ENCODE data around the gene KIAA0825. TPM values are rescaled to one million over a fixed set of nuclear protein-coding genes. Genes with fewer than 3 reads are reported as not detected.
A peak's percentile ranks its signal among the peaks of the same experiment; 100 is the strongest.

Gene KIAA0825
- total and polyA plus RNA-seq, 2 experiments from 2014 or later = 3.0 to 7.0 TPM

DNA sequence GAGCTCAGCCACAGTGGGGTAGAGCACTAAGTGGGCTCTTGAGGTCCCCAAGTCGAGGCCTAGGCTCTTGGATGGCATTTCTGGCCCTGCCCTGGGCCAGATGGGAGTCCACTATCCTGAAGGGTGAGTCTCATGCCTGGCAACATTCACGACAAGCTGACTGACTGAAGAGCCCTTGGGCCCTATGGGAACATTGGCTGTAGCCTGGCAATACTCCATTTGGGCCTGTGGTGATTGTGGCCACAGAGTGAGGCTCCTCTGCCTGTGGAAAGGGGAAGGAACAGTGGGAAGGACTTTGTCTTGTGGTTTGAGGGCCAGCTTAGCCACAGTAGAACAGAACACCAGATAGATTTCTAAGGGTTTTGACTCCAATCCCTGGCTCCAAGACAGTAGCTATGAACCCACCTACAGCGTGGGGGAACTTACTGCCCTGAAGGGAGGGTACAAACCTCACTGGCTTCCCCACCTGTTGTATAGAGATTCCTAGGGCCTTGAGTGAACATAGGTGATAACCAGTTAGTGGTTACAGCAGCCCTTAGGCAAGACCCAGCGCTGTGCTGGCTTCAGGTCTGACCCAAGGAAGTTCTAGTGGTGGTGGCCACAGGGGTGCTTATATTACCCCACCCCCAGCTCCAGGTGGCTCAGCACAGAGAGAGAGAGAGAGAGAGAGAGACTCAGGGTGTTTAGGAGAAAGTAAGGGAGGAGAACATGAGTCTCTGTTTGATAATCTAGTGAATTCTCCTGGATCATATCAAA is 72.4 kb downstream of the KIAA0825 start:
- 66 to 71% methylated on average over 4 of the region's 4 CpGs for WGBS, 2 experiments (ENCODE audit: low coverage in 1 of 2, low lambda C conversion rate in 2 of 2, missing lambda C conversion rate in 2 of 2)
- Histone ChIP-seq H4K20me1 (ENCODE audit: insufficient read depth) (no peaks in the 10 kb centered on the region), H3K4me3 (no peak overlapping the region), H3K9me3 (ENCODE audit: low read depth) (no peaks in the 10 kb centered on the region), H3K4me1 (ENCODE audit: insufficient read depth) (no peaks in the 10 kb centered on the region), H3K36me3 (ENCODE audit: low read depth) (0 out of 2 replicates have a peak, but pooled peaks cover 1% of the 10 kb centered on the region), H3K27me3 (replicated peaks; ENCODE audit: insufficient read depth) (no peaks in the 10 kb centered on the region), H3F3A (ENCODE audit: insufficient read depth) (no peaks in the 10 kb centered on the region), H3K9ac (no peak overlapping the region), H3K4me2 (ENCODE audit: unreplicated experiment) (no peak overlapping the region), H2AFZ (no peak overlapping the region), H3K79me2 (ENCODE audit: insufficient read depth) (no peaks in the 10 kb centered on the region), H3K27ac (no peak overlapping the region), H3K9me2 (ENCODE audit: insufficient read depth) (no peaks in the 10 kb centered on the region)
- in situ Hi-C loops (cut with MboI) = no loop called here
- TF ChIP-seq EZH2phosphoT487 (IDR thresholded peaks at IDR 0.05; ENCODE audit: insufficient read depth, low read depth) (no peak), EZH2 (IDR thresholded peaks at IDR 0.05; ENCODE audit: insufficient read depth, poor library complexity, severe bottlenecking) (no peak)
- DNase-seq = no peak

DNA sequence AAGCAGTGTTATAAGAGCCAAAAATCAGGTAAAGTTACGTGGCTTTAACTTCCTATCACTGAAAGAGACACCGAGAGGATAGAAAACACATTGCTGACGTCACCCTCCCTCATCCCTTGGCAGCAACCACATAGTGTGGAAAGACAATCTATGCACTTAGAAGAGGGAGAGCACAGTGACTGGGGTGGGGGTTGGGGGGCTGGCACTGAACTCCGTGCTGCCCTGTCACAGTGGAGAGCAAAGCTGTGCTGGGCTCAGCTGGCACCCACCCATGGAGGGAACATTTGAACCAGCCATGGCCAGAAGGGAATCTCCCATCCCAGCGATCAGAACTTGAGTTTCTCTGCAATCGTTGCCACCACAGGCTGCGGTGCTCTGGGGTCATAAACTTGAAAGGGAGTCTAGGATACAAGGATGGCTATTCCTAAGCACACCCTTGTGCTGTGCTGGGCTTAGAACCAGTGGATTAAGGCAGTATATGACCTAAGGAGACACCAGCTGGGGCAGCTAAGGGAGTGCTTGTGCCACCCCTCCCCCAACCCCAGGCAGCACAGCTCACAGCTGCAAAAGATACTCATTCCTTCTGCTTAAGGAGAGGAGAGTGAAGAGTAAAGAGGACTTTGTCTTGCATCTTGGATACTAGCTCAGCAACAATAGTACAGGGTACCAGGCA is 73.4 kb downstream of the KIAA0825 start:
- no peak overlapping the region for H3K9ac ChIP-seq
- H3K36me3 ChIP-seq (ENCODE audit: low read depth) = 0 out of 2 replicates have a peak, but pooled peaks cover 7% of the 10 kb centered on the region
- WGBS, 2 experiments (ENCODE audit: low coverage in 1 of 2, low lambda C conversion rate in 2 of 2, missing lambda C conversion rate in 2 of 2) = 70 to 76% methylated on average over 6 to 7 of the region's 7 CpGs
- TF ChIP-seq EZH2 (IDR thresholded peaks at IDR 0.05; ENCODE audit: insufficient read depth, poor library complexity, severe bottlenecking) (no peak), EZH2phosphoT487 (IDR thresholded peaks at IDR 0.05; ENCODE audit: insufficient read depth, low read depth) (no peak)
- H3F3A ChIP-seq (ENCODE audit: insufficient read depth) = no peaks in the 10 kb centered on the region
- no peak overlapping the region for H3K27ac ChIP-seq
- H3K9me2 ChIP-seq (ENCODE audit: insufficient read depth) = no peaks in the 10 kb centered on the region
- no peak overlapping the region for H3K4me2 ChIP-seq (ENCODE audit: unreplicated experiment)
- H4K20me1 ChIP-seq (ENCODE audit: insufficient read depth) = no peaks in the 10 kb centered on the region
- no peak overlapping the region for H3K4me3 ChIP-seq
- H3K4me1 ChIP-seq (ENCODE audit: insufficient read depth) = no peaks in the 10 kb centered on the region
- no peaks in the 10 kb centered on the region for H3K79me2 ChIP-seq (ENCODE audit: insufficient read depth)
- no peak overlapping the region for H2AFZ ChIP-seq
- in situ Hi-C loops (cut with MboI) = no loop called here
- no peak for DNase-seq
- H3K27me3 ChIP-seq (replicated peaks; ENCODE audit: insufficient read depth) = no peaks in the 10 kb centered on the region
- H3K9me3 ChIP-seq (ENCODE audit: low read depth) = peaks cover 3% of the 10 kb centered on the region

DNA sequence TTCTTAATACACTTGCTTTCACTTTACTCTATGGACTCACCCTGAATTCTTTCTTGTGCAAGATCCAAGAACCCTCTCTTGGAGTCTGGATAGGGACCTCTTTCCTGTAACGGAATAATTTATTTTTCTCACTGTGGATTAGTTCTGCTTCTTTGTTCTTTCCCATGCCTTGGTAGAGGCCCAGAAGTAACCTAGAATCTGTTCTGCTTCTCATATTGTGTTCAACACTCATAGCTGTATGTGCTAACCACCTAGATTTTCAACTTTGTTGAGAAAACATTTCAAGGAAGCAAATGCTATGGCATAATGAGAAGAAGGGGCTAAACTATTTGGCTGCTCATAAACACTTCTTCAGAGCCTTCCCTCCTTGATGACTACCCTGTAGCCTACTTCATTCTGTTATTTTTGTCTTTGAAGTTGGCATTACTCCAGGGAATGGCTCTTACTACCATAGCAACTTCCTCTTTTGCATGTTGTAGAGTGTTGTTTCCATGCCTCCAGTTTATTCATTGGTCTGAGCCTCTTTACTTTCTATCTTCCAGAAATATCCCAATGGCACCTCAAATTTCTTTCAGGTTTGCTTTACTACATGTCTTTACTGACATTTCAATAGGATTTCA is 74.3 kb downstream of the KIAA0825 start:
- in situ Hi-C loops (cut with MboI) = no loop called here
- H3K4me3 ChIP-seq = no peak overlapping the region
- H3K4me1 ChIP-seq (ENCODE audit: insufficient read depth) = no peaks in the 10 kb centered on the region
- H3K9me2 ChIP-seq (ENCODE audit: insufficient read depth) = no peaks in the 10 kb centered on the region
- 0 out of 2 replicates have a peak, but pooled peaks cover 7% of the 10 kb centered on the region for H3K36me3 ChIP-seq (ENCODE audit: low read depth)
- DNase-seq = peak; percentile 46
- H3K9me3 ChIP-seq (ENCODE audit: low read depth) = peaks cover 3% of the 10 kb centered on the region
- no peak overlapping the region for H3K9ac ChIP-seq
- no peak overlapping the region for H3K4me2 ChIP-seq (ENCODE audit: unreplicated experiment)
- no peak overlapping the region for H3K27ac ChIP-seq
- TF ChIP-seq EZH2 (IDR thresholded peaks at IDR 0.05; ENCODE audit: insufficient read depth, poor library complexity, severe bottlenecking) (no peak), EZH2phosphoT487 (IDR thresholded peaks at IDR 0.05; ENCODE audit: insufficient read depth, low read depth) (no peak)
- no peaks in the 10 kb centered on the region for H3F3A ChIP-seq (ENCODE audit: insufficient read depth)
- no peaks in the 10 kb centered on the region for H4K20me1 ChIP-seq (ENCODE audit: insufficient read depth)
- WGBS, 2 experiments (ENCODE audit: low coverage in 1 of 2, low lambda C conversion rate in 2 of 2, missing lambda C conversion rate in 2 of 2) = 95 to 100% methylated on average over 1 of the region's 1 CpG
- H3K79me2 ChIP-seq (ENCODE audit: insufficient read depth) = no peaks in the 10 kb centered on the region
- no peak overlapping the region for H2AFZ ChIP-seq
- H3K27me3 ChIP-seq (replicated peaks; ENCODE audit: insufficient read depth) = no peaks in the 10 kb centered on the region

- Histone ChIP-seq H3K4me3 (no peak overlapping the region), H3K36me3 (ENCODE audit: low read depth) (0 out of 2 replicates have a peak, but pooled peaks cover 7% of the 10 kb centered on the region), H4K20me1 (ENCODE audit: insufficient read depth) (no peaks in the 10 kb centered on the region), H3K27ac (no peak overlapping the region), H3K79me2 (ENCODE audit: insufficient read depth) (no peaks in the 10 kb centered on the region), H2AFZ (no peak overlapping the region), H3K9me3 (ENCODE audit: low read depth) (peaks cover 3% of the 10 kb centered on the region), H3K9me2 (ENCODE audit: insufficient read depth) (no peaks in the 10 kb centered on the region), H3K27me3 (replicated peaks; ENCODE audit: insufficient read depth) (no peaks in the 10 kb centered on the region), H3K4me2 (ENCODE audit: unreplicated experiment) (no peak overlapping the region), H3F3A (ENCODE audit: insufficient read depth) (no peaks in the 10 kb centered on the region), H3K9ac (no peak overlapping the region), H3K4me1 (ENCODE audit: insufficient read depth) (no peaks in the 10 kb centered on the region)
- 79 to 82% methylated on average over 6 of the region's 6 CpGs for WGBS, 2 experiments (ENCODE audit: low coverage in 1 of 2, low lambda C conversion rate in 2 of 2, missing lambda C conversion rate in 2 of 2)
- TF ChIP-seq EZH2phosphoT487 (IDR thresholded peaks at IDR 0.05; ENCODE audit: insufficient read depth, low read depth) (no peak), EZH2 (IDR thresholded peaks at IDR 0.05; ENCODE audit: insufficient read depth, poor library complexity, severe bottlenecking) (no peak)
- DNase-seq = no peak
- in situ Hi-C loops (cut with MboI) = no loop called here
Observed at GRCh38 chr5:94540856-94541494, 77.4 kb downstream of the KIAA0825 start.
